Stimulated activated CD4-positive, alpha-beta T cell treated with anti-CD3 and anti-CD28 coated beads, Interleukin-15, amount 100 ng/mL, for 24 hours (primary cell): ENCODE data around the gene AKAP7.

Experiments used
- DNase-seq: peaks from one replicate; pipeline ENCODE4 v3.0.0-alpha.2; 2020

AKAP7 gene

DNA sequence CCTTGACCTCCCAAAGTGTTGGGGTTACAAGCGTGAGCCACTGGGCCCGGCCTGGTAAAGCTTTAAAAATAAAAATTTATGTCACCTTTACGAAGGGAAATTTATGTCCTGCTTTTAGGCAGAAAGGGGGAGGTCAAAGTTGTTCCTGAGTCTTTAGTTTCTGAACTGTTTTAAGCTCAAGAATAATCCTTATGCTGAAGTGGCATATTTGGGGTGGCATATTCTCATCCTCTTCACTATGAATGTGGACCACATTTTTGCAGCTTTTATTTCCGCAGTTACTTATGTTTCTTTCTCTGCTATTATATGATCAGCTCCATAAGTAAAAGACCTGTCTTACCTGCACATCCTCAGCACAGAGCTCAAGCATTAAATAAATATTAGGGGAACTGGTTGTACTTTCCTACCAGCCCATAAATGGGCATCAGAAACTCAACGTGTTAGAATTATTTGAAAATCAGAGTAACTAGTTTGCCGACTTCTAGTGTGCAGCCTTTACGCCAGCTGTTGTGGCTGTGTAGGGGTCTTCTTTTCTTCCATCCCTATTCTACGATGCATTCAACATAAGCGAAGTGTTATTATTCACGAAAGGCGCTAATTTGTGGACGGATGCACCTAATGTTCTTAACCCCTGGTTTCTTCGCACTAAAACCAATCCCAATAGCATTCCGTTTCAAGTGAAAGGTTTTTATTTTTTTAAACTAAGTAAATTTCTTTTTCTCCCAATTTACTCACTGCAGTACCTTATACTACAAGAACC, 867 bp upstream of the AKAP7 start:
- no peak for DNase-seq

DNA sequence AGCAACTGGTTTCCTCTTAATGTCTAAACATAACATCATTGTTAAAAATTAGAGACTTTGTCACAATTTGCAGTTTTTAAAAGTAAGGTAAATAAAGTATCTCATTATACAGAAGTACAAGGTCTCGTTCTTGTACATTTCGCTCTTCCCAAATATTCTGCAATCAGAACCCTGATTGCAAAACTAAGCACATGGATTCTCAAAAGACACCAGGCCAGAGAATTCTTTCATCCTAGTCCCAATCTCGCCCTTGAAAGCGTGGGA, 355 bp upstream of the AKAP7 start:
- no peak for DNase-seq

DNA sequence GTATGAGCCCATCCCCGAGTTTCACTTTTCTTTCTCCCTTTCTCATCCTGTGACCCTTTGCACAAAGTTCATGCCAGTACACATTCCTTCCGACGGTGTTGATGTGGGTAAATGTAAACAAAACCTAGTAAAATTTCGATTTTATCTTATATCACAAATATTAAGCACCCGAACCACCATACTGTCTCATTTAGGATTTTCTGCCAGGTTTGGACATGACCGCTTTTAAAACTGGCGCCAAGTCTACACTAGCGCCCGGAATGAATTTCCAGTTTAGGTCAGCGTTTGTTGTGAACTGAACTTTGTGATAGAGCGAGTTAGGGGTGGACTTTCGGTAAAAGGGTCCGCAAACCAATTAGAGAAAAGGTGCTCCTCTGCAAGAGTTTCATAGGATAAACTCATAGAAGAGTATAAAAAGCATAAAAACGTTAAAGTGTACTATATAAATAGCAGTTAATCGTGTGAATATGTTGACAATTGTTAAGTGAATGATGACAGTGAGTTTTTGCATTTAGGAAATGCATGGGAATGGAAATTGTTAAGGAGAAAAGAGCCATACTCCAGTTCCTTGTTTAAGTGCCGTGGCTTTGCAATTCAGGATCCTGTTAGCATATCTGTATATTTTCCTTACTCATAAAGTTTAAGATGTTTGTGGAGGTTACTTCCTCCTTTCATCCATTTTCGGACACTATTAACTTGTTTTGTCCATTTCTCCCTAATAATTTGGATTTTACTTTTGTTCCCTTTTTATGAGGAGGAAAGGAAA, 937 bp downstream of the AKAP7 start:
- DNase-seq: no peak

DNA sequence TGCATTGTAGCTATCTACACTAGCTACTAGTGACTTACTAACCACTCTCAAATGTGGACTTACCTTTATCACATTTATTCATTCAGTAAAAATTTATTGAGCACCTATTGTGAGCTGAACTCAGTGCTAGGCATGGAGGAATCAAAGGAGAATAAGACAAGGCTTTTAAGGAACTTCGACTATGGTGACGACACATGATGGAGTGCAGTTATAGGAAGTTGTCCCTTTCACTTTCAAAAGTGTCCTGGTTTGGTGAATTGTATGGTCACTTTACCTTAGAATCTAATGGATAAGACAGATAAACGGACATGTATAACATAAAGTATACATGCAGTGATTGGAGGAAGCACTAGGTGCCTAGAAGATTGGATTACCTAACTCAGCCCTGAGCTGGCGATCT, 4.3 kb downstream of the AKAP7 start:
- DNase-seq: no peak

DNA sequence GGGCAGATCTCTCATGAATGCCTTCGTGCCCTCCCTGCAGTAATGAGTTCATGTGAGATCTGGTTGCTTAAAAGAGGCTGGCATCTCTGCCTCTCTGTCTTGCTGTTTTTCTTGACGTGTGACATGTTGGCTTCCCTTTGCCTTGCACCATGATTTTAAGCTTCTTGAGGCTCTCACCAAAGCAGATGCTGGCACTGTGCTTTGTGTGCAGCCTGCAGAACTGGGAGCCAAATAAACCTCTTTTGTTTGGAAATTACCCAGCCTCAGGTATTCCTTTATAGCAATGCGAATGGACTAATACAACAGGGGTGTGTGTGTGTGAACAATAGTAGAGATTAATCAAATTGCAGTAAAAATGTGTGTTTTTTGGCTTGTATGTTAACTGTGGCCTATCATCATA, 8.1 kb downstream of the AKAP7 start:
- DNase-seq: no peak

DNA sequence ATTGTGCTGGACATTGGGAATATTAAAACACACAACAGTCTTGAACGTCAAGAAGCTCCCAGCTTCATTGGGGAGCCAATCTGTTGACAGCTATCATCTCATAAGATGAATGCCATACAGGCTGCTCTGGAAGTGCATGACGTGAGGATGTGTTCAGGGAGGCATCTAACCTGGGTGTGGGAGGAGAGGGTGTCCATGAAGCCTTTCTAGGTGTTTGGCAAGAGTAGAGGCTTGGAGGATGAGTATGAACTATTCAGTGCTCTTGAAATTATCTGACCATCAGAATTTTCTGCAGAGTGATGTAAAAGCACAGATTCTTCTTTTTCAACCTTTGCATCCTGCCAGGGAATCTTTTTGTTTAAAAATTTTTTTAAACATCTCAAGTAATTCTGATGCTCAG, 11.6 kb downstream of the AKAP7 start:
- DNase-seq: no peak

DNA sequence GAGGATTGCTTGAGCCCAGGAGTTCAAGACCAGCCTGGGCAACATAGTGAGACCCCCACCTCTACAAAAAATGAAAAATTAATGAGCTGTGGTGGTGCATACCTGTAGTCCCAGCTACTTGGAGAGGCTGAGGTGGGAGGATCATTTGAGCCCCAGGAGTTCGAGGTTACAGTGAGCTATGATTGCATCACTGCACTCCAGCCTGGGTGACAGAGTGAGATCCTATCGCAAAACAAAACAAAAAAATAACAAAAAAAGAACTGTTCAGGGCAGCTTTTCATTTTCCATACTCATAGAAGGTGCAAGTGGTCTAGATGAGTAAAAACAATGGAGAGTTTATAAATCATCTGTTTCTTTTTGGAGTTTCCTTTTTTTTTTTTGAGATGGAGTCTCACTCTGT, 21.1 kb downstream of the AKAP7 start:
- DNase-seq: no peak

DNA sequence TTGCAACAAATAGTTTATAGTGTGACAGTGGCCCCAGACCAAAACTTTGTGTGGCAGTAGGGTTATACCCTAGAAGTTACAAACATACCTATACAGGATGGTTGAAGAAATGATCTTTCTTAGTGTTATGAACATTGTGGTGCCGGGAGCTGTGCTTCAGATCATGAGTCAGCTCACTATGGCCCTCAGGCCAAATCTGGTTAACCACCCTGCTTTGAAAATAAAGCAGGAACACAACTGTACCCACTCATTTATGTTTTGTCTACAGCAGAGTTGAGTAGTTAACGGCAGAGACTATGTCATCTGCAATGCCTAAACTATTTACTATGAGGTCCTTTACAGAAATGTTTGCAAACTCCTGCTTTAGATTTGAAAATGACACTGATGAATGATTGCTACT, 24.3 kb downstream of the AKAP7 start:
- no peak for DNase-seq

DNA sequence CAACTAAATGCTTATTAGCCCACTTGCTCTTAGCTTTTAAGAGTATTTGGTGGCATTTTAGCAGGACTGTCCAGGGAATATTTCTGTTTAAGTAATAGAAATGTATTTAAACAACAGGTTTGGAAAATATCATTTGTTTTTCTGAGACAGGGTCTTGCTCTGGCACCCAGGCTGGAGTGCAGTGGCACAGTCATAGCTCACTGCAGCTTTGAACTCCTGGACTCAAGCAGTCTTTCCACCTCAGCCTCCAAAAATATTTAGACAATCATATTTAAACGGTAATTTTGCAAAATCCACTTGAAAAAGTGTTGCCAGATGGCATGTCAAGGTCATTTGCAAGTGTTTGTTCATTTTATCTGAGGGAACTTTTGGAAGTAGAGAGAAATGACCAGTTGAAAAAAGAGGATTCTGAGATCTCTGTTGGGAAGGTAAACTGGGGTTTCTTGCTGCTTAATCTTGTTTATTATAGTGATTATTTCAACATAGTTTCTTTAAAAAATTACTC, 25.0 kb downstream of the AKAP7 start:
- no peak for DNase-seq

DNA sequence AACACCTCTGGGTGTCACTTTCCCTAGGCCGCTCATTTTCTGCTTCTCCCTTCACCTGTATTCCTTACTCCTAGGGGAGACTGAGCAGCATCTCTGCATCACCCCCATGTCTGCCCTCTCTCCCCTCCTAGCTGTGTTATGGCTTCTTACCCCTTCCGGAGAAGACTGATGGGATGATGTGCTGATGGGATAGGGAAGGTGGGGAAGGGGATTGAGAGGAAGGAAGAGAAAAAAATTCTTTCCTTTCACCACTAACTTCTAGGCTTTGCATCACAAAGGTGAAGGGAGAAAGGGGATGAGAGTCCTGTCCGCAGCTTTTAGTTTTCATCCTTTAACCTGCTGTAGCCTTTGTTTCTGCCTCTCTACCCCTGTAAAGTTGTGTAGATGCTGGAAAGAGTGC, 26.7 kb downstream of the AKAP7 start:
- no peak for DNase-seq

DNA sequence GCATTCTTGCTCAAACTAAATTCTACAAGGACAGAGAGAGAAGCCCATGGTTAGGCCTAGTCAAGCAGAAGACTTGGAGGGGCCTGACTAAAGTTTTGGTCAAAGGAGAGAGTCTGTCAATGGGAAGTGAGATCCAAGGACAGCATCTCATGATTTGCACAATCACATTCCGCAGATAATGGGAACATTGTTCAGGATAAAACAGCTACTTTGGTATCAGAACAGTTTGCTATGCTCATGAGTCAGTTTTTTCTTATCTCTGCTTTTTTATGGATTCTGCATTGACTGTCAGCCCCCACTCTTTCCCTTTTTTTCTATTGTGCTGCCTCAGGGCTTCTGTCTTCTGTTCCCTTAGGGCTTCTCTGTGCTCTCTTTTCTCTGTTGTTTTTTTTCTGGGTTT, 28.6 kb downstream of the AKAP7 start:
- DNase-seq: no peak

DNA sequence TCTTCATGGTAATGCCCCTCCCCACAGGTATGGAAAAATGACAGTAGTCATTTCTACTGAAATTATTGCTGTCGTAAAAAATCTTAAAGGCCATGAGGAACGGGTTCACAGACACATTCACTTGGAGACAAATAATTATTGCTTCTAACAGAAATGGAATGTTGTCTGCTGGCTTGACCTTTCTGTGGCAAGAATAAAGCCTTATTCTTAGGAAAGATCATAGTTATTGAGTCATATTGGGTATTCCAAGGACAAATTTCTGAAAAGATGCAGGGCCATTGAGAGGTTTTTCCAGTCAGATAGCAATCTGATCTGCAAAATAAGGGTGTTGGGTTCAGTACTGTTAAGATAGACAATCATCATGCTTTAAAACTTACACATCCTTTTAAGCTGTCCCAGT, 29.2 kb downstream of the AKAP7 start:
- no peak for DNase-seq

DNA sequence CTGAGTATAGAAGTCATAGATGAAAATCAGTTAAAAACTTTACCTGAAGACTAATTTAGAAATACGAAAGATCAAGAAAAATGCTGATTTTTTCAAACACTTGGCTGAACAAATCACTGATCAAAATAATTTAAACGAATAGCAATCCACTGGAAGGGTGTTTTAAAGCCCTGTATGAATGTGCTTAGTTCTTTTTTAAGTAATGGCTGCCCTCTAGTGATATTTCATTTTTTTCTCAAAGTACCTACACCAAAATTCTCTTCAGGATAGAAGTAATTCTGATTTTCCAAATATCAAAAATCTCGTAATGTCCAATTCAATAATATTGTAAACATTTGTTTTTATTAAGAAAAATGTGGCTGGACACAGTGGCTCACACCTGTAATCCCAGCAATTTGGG, 32.5 kb downstream of the AKAP7 start:
- DNase-seq: no peak

DNA sequence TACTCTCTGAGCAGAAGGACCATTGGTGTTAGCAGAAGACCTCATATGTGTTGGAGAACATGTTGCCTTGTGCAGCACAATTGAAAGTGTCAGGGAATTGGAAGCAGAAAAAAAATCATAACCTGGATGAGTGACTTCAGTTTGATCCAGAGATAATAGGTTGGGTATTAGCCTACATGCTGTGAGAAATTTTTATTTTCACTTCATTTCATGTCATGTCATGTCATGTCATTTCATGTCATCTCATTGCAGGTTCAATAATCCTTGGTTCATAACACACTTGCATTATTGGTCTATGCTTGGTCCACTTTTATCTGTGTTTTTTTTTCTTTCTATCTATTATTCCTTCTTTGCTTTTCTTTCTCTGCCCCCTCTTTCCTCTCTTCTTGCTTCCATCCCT, 34.3 kb downstream of the AKAP7 start:
- DNase-seq: no peak

DNA sequence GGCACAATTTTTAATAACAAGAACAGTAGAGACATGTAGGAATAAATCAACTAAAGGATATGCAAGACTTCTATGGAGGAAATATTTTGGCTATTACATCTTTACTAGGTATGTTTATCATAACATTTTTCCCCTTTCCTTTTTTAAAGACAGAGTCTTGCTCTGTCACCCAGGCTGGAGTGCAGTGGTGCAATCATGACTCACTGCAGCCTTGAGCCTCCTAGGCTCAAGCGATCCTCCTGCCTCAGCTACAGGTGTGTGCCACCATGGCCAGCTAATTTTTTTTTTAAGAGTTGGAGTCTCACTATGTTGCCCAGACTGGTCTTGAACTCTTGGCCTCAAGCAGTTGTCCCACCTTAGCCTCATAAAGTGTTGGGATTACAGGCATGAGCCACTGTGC, 37.0 kb downstream of the AKAP7 start:
- DNase-seq: no peak

DNA sequence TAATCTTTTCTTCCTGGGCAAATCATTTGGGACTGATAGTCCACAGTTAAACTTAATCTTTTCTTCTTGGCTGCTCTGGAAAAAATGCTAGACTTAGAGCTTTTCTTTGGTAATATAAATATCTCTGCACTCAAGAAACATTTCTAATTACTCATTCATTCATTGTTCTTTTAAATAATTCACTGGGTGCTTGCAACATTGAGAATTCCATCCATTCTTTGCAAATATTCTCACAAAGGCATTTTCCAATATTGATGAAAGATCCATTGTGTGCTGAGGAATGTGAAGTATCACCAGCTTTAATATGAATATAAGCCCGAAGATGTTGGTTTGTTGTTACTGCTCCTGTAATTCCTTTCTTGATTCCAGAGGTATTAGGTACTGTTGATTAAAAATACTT, 38.4 kb downstream of the AKAP7 start:
- DNase-seq: no peak

DNA sequence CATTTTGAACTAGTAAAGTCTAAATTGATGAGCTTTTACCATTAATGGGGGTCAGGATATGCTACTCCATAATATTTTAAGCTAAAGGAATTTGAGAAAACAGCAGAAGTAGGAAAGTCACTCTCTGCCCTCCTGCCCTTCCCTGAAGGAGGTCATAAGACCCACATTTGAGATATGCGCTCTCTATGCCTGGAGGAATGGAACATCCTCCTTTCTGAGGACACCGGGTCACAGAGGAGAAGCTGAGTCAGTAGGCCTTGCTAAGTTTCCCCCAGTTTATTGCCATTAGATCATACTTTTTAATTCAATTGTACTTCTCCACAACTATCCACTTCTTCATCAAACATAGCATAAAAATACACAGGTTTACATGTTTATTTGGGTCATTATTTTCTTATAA, 40.3 kb downstream of the AKAP7 start:
- no peak for DNase-seq

DNA sequence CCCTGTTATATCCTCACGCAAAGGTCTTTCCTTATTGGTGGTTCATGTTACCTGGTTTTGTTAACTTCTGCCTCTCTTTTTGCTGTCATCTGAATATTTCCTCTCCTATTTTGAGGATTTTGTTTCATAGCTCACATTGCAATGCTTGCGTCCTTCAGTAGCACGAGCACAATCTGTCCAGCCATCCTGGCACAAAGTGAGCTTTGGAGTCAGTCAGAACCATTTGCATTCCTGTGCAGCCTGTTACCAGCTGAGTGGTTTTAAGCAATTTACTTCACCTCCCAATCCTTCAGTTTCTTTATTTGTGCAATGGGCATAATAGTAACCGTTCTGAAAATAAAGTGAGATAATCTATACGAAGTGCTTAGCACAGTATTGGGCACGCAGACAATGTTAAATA, 42.7 kb downstream of the AKAP7 start:
- no peak for DNase-seq

DNA sequence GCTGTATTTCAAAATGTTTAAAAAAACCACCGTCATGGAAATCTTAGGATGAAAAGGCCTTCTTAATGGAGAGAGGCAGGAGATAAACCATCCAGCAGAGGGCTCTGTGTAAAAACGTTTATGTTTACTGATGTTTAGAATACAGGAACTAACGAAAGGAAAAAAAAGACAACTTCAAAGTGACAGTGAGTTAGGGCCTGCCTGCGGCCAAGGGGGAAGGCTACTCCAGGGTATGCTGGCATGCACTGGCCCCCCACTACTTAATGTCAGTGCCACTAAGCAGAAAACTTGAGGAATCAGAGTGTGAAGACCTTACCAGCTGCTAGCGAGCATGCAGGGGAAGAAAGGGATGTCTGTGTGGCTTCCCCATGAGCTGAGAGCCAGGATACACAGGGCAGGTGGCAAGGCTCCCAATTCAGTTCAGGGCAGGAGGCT, 47.7 kb downstream of the AKAP7 start:
- peak; percentile 20 for DNase-seq

DNA sequence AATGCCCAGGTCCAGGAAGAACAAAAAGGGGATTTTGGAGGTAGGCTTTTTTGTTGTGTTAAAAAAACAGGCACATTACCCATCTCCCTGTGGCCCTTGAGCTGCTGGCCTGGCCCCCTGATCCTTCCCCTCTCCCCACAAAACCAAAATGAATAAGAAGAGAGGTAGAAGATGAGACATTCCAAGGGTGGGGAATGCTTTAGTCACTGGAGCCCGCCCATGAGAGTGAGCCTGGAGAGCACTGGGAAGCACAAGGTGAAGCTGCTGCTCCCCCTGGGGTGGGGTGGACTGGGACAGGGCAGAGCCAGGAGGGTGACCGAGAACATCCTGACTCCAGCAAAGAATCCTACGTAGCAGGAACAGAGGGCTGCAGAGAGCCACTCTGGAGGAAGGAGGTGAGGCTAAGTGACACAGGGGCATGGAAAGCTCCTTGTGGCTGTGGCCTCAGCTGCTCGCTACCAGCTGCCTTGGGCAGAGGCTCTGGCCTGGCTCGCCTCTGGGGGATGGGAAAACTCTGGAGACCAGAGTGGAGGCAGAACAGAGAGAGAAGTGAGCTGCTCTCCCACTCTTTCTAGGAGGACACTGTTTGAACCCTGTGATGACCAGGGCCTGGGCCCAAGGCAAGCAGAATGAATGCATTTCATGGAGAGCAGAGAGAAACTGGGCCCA, 48.3 kb downstream of the AKAP7 start:
- no peak for DNase-seq

DNA sequence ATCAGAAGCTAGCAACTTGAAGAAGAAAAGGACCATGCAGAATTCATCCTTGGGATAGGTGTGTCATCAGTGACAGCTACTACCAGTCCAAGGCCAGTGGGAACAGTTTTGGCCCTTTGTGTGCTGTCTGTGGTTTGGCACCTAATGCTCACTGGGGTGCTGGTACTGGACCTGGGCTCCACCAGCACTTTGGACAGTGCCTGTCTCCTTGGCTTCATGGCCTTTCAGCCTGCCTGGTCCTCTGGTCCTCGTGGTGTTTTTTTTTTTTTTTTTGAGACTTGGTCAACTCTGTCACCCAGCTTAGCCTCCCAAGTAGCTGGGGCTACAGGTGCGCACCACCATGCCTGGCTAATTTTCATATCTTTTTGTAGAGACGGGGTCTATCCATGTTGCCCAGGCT, 56.3 kb downstream of the AKAP7 start:
- no peak for DNase-seq

DNA sequence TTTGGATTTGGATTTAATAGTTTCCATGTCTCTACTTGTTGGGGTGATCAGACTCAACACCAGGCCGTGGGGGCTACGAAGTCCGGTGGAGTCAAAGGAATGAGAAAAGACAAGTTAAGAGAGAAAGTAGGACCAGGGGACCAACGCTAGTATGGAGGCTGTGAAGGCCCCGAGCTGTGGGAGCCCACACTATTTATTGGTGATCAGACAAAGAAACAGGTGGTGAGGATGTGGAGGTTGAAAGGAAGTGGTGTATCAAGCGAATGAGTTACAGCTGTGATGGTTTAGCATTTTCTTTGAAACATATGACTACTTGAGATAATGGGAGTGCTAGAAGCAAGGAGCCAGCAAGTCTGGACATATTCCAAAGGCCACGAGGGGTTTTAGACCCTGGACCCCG, 62.4 kb downstream of the AKAP7 start:
- DNase-seq: no peak

DNA sequence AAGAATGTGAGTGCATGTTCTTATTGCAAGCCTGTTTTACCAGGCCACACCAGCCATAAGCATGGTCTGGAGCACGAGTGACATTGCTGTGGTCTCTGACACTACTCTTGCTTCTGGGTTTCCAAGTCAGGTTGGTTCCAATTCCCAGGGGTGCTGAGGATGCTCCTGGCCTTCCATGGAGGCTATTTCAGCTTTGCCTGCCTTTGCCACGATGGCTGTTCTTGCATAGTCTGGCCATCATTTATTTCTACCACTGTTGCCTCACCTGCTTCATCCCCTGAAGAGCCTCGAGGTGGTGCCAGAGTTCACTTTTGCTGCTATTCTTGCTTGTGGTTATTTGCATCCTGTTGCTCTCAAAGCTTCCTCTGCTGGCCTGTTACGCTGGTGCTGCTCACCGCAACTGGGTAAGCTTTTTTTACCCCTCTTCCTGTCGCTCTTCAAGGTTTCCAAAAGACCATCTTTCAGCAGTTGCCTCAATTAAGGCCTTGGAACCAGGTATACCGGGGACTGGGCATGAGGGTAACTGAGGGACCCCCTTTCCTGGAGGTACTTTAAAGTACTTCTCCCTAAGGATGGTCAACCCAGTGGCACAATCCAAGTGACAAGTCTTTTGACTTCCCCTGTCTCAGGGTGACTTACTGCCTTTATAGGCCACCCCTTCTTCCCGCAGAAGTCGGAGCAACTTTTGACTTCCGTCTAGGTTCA, 64.5 kb downstream of the AKAP7 start:
- DNase-seq: peak; percentile 69
